Mesothelial cell of epicardium (in vitro differentiated cells): ENCODE measurements around the gene RHOJ. TPM values are rescaled to one million over a fixed set of nuclear protein-coding genes. Genes with fewer than 3 reads are reported as not detected.

Experiments
- DNase-seq, 2 experiments: peaks; one replicate each; pipeline ENCODE4 v3.0.0; 2021; ENCODE audit warnings: low spot score in 2 of 2; ENCODE audit not compliant: unreplicated experiment in 2 of 2
- H3K27ac Mint-ChIP-seq: 2 replicates; pipeline ENCODE4 v1.8.0; 2021; ENCODE audit warnings: mixed read lengths
- H3K27me3 Mint-ChIP-seq: 2 replicates; pipeline ENCODE4 v1.8.0; 2021; ENCODE audit warnings: low read depth, mixed read lengths
- H3K36me3 Mint-ChIP-seq: 2 replicates; pipeline ENCODE4 v1.8.0; 2021; ENCODE audit warnings: mixed read lengths
- H3K4me1 Mint-ChIP-seq: 2 replicates; pipeline ENCODE4 v1.8.0; 2021; ENCODE audit warnings: mixed read lengths
- H3K4me3 Mint-ChIP-seq: 2 replicates; pipeline ENCODE4 v1.8.0; 2021; ENCODE audit warnings: mild to moderate bottlenecking, moderate library complexity, mixed read lengths
- H3K9me3 Mint-ChIP-seq: 2 replicates; pipeline ENCODE4 v1.8.0; 2021; ENCODE audit warnings: mixed read lengths
- CTCF ChIP-seq: fragments of 200-600 bp; sonication (generic); IDR thresholded peaks from one replicate; pipeline ENCODE4 v1.5.0; 2021; ENCODE audit warnings: antibody characterized with exemption; ENCODE audit not compliant: unreplicated experiment
- total RNA-seq: library from RNA; stranded (reverse); gene quantifications from 3 replicates; pipeline ENCODE4 v1.2.1, GENCODE V29; 2021

The RHOJ gene
- total RNA-seq, 1 donor from 2014 or later = 15.2 TPM

GRCh38 chr14:63180011-63180410 lies 24.2 kb upstream of the RHOJ start:
- no peak for DNase-seq
- H3K4me3 Mint-ChIP-seq = no peak overlapping the region
- no peak for TF ChIP-seq CTCF
- peaks cover 12% of the 10 kb centered on the region for H3K9me3 Mint-ChIP-seq
- H3K27ac Mint-ChIP-seq = no peak overlapping the region
- no peaks in the 10 kb centered on the region for H3K27me3 Mint-ChIP-seq
- no peaks in the 10 kb centered on the region for H3K4me1 Mint-ChIP-seq
- no peaks in the 10 kb centered on the region for H3K36me3 Mint-ChIP-seq

GRCh38 chr14:63182968-63183367 lies 21.3 kb upstream of the RHOJ start:
- H3K4me1 Mint-ChIP-seq = no peaks in the 10 kb centered on the region
- H3K27ac Mint-ChIP-seq = no peak overlapping the region
- DNase-seq = no peak
- no peak for TF ChIP-seq CTCF
- H3K36me3 Mint-ChIP-seq = no peaks in the 10 kb centered on the region
- H3K9me3 Mint-ChIP-seq = peaks cover 12% of the 10 kb centered on the region
- no peaks in the 10 kb centered on the region for H3K27me3 Mint-ChIP-seq
- H3K4me3 Mint-ChIP-seq = no peak overlapping the region

GRCh38 chr14:63186453-63186852 lies 17.8 kb upstream of the RHOJ start:
- Mint-ChIP-seq H3K27ac (no peak overlapping the region), H3K4me1 (peaks cover 1% of the 10 kb centered on the region), H3K4me3 (no peak overlapping the region), H3K27me3 (no peaks in the 10 kb centered on the region), H3K36me3 (no peaks in the 10 kb centered on the region), H3K9me3 (peaks cover 12% of the 10 kb centered on the region)
- DNase-seq = no peak
- no peak for TF ChIP-seq CTCF

GRCh38 chr14:63191211-63191610 lies 13.0 kb upstream of the RHOJ start:
- Mint-ChIP-seq H3K27me3 (no peaks in the 10 kb centered on the region), H3K4me1 (peaks cover 1% of the 10 kb centered on the region)
- TF ChIP-seq CTCF = no peak

GRCh38 chr14:63192085-63192484 lies 12.2 kb upstream of the RHOJ start:
- Mint-ChIP-seq H3K36me3 (peaks cover 2% of the 10 kb centered on the region), H3K4me1 (peaks cover 1% of the 10 kb centered on the region), H3K27me3 (no peaks in the 10 kb centered on the region), H3K4me3 (no peak overlapping the region), H3K27ac (no peak overlapping the region), H3K9me3 (peaks cover 10% of the 10 kb centered on the region)
- DNase-seq = no peak
- TF ChIP-seq CTCF = no peak

More at GRCh38 chr14:63191211-63191610, 13.0 kb upstream of the RHOJ start:
- H3K27ac Mint-ChIP-seq = no peak overlapping the region
- peaks cover 10% of the 10 kb centered on the region for H3K9me3 Mint-ChIP-seq
- peaks cover 2% of the 10 kb centered on the region for H3K36me3 Mint-ChIP-seq
- H3K4me3 Mint-ChIP-seq = no peak overlapping the region
- DNase-seq = no peak

- DNase-seq = no peak
- no peak for TF ChIP-seq CTCF
- Mint-ChIP-seq H3K27ac (no peak overlapping the region), H3K27me3 (no peaks in the 10 kb centered on the region), H3K4me1 (peaks cover 1% of the 10 kb centered on the region), H3K36me3 (peaks cover 2% of the 10 kb centered on the region), H3K4me3 (no peak overlapping the region), H3K9me3 (peaks cover 10% of the 10 kb centered on the region)
Measured at GRCh38 chr14:63193236-63193635, 11.0 kb upstream of the RHOJ start.
